ENCODE measurements around the gene TRAF3IP1.
A peak's percentile ranks its signal among the peaks of the same experiment; 100 is the strongest.
"Not testable (repeated sequence)": the region's sequence is repeated elsewhere in the genome, so short reads cannot be mapped to it uniquely, and the experiment has no call there.

The TRAF3IP1 gene

GRCh38 chr2:238359403-238359802 is 39.1 kb downstream of the TRAF3IP1 start:
- TF ChIP-seq CTCF (IDR thresholded peaks at IDR 0.05): no peak
- no peak overlapping the region for H3K27ac ChIP-seq
- no peak overlapping the region for H3K4me3 ChIP-seq
- DNase-seq (ENCODE audit: low spot score): no peak

GRCh38 chr2:238361877-238362276 is 41.6 kb downstream of the TRAF3IP1 start:
- Histone ChIP-seq H3K4me3 (no peak overlapping the region), H3K27ac (no peak overlapping the region)
- DNase-seq (ENCODE audit: low spot score): no peak
- TF ChIP-seq CTCF (IDR thresholded peaks at IDR 0.05): no peak

GRCh38 chr2:238362626-238363025 is 42.3 kb downstream of the TRAF3IP1 start:
- Histone ChIP-seq H3K27ac (no peak overlapping the region), H3K4me3 (no peak overlapping the region)
- DNase-seq (ENCODE audit: low spot score): no peak
- TF ChIP-seq CTCF (IDR thresholded peaks at IDR 0.05): no peak

- Histone ChIP-seq H3K27ac (no peak overlapping the region), H3K4me3 (no peak overlapping the region)
- no peak for DNase-seq (ENCODE audit: low spot score)
- TF ChIP-seq CTCF (IDR thresholded peaks at IDR 0.05): no peak
These were observed 49.3 kb downstream of the TRAF3IP1 start for GRCh38 chr2:238369591-238370040.

- DNase-seq (ENCODE audit: low spot score): no peak
These were observed 49.9 kb downstream of the TRAF3IP1 start for GRCh38 chr2:238370094-238370822.

GRCh38 chr2:238370823-238371372 is 50.6 kb downstream of the TRAF3IP1 start:
- no peak for DNase-seq (ENCODE audit: low spot score)
- TF ChIP-seq CTCF (IDR thresholded peaks at IDR 0.05): peak; percentile 66
- no peak overlapping the region for H3K4me3 ChIP-seq
- H3K27ac ChIP-seq: no peak overlapping the region

More at GRCh38 chr2:238370094-238370822, 49.9 kb downstream of the TRAF3IP1 start:
- no peak overlapping the region for H3K27ac ChIP-seq
- TF ChIP-seq CTCF (IDR thresholded peaks at IDR 0.05): no peak
- no peak overlapping the region for H3K4me3 ChIP-seq

- not testable (repeated sequence) for H3K4me3 ChIP-seq; DNase-seq (ENCODE audit: low spot score); H3K27ac ChIP-seq
These were observed 52.0 kb downstream of the TRAF3IP1 start for GRCh38 chr2:238372277-238372676.
